SK-N-SH (cell line): ENCODE results near the gene EPHA6. TPM values are rescaled to one million over a fixed set of nuclear protein-coding genes. Genes with fewer than 3 reads are reported as not detected.

Experiments used
- CTCF ChIA-PET: fragments of 300-600, 350-600 bp; formaldehyde crosslinking; extraction: SDS; loops from one replicate; lab custom pipeline; 2021; lab: Yijun Ruan, JAX
- POLR2A ChIA-PET: fragments of 350-600 bp; sonication (Branson Sonifier 250); formaldehyde crosslinking; extraction: SDS; loops from one replicate; lab custom pipeline; 2020; ENCODE audit warnings: antibody characterized with exemption, inconsistent platforms; lab: Yijun Ruan, JAX
- DNase-seq: peaks from one replicate; pipeline ENCODE4 v3.0.0; 2012
- H2AFZ ChIP-seq: fragments of 200-600 bp; sonication (generic); 2 replicates; pipeline ENCODE4 v1.8.1; 2016; ENCODE audit warnings: antibody characterized with exemption, mild to moderate bottlenecking, low read depth
- H3F3A ChIP-seq: fragments of 200-600 bp; sonication (generic); replicated peaks from 2 replicates; pipeline ENCODE3; 2016; ENCODE audit warnings: antibody characterized with exemption, mild to moderate bottlenecking; ENCODE audit not compliant: insufficient read depth
- H3K27ac ChIP-seq, 2 experiments: fragments of 200-500 bp in 1 of 2; fragments of 200-600 bp in 1 of 2; sonication (Bioruptor generic) in 1 of 2; sonication (generic), shearing (Covaris generic) in 1 of 2; 2 replicates each; pipeline versions ENCODE4 v1.5.1 to v1.6.1; 2014 to 2016; ENCODE audit warnings: low read depth in 2 of 2, inconsistent platforms in 1 of 2, low read length in 1 of 2, mild to moderate bottlenecking in 1 of 2, mixed read lengths in 1 of 2
- H3K27me3 ChIP-seq: fragments of 200-600 bp; sonication (generic), shearing (Covaris generic); 2 replicates; pipeline ENCODE4 v1.6.1; 2016; ENCODE audit warnings: mixed run types; ENCODE audit not compliant: insufficient read depth
- H3K36me3 ChIP-seq, 2 experiments: fragments of 200-500 bp in 1 of 2; fragments of 200-600 bp in 1 of 2; sonication (Bioruptor generic) in 1 of 2; sonication (generic) in 1 of 2; replicated peaks in 1 of 2; 2 replicates each; pipeline versions ENCODE3 to v1.5.1; 2014 to 2016; ENCODE audit warnings: low read length in 1 of 2, mild to moderate bottlenecking in 1 of 2; ENCODE audit not compliant: insufficient read depth in 2 of 2, control insufficient read depth in 1 of 2
- H3K4me1 ChIP-seq, 2 experiments: fragments of 200-500 bp in 1 of 2; fragments of 200-600 bp in 1 of 2; sonication (Bioruptor generic) in 1 of 2; sonication (generic), shearing (Covaris generic) in 1 of 2; 2 replicates each; pipeline versions ENCODE4 v1.5.1 to v1.6.1; 2014 to 2016; ENCODE audit warnings: low read depth in 1 of 2, low read length in 1 of 2, mixed run types in 1 of 2; ENCODE audit not compliant: insufficient read depth in 2 of 2, control insufficient read depth in 1 of 2
- H3K4me2 ChIP-seq: fragments of 200-600 bp; sonication (generic), shearing (Covaris generic); 2 replicates; pipeline ENCODE4 v1.6.1; 2017; ENCODE audit warnings: mixed run types
- H3K4me3 ChIP-seq, 2 experiments: fragments of 200-500 bp in 1 of 2; fragments of 200-600 bp in 1 of 2; sonication (Bioruptor generic) in 1 of 2; sonication (generic), shearing (Covaris generic) in 1 of 2; 2 replicates each; pipeline versions ENCODE4 v1.5.1 to v1.8.1; 2014 to 2016; ENCODE audit warnings: low read depth in 2 of 2, inconsistent platforms in 1 of 2, low read length in 1 of 2, mild to moderate bottlenecking in 1 of 2, mixed read lengths in 1 of 2, moderate library complexity in 1 of 2
- H3K79me2 ChIP-seq: fragments of 200-600 bp; sonication (generic); 2 replicates; pipeline ENCODE4 v1.8.1; 2017; ENCODE audit warnings: mild to moderate bottlenecking; ENCODE audit not compliant: insufficient read depth
- H3K9ac ChIP-seq: fragments of 200-600 bp; sonication (generic); 2 replicates; pipeline ENCODE4 v1.6.1; 2017; ENCODE audit warnings: mixed run types
- H3K9me2 ChIP-seq: fragments of 200-600 bp; sonication (generic); 2 replicates; pipeline ENCODE4 v1.6.1; 2017; ENCODE audit warnings: mixed run types
- H3K9me3 ChIP-seq: fragments of 200-600 bp; sonication (generic); 2 replicates; pipeline ENCODE4 v1.6.1; 2017; ENCODE audit warnings: mixed run types, mild to moderate bottlenecking, moderate library complexity
- H4K20me1 ChIP-seq: fragments of 200-600 bp; sonication (generic); 2 replicates; pipeline ENCODE4 v1.6.1; 2017; ENCODE audit warnings: mild to moderate bottlenecking, mixed run types; ENCODE audit not compliant: insufficient read depth
- ELF1 ChIP-seq: IDR thresholded peaks from 2 replicates; pipeline ENCODE4 v1.4.0; 2012
- EP300 ChIP-seq, 2 experiments: IDR thresholded peaks; 2 replicates each; pipeline versions ENCODE4 v1.4.0 to v1.6.1; 2012; ENCODE audit warnings: borderline replicate concordance in 1 of 2, low read depth in 1 of 2, low read length in 1 of 2
- FOSL2 ChIP-seq: IDR thresholded peaks from 2 replicates; pipeline ENCODE4 v1.4.0; 2012; ENCODE audit warnings: low read depth, mild to moderate bottlenecking, moderate library complexity, borderline replicate concordance
- FOXJ3 ChIP-seq: sonication (generic); formaldehyde crosslinking; IDR thresholded peaks from 2 replicates; pipeline ENCODE4 v1.5.1; 2020; ENCODE audit warnings: mild to moderate bottlenecking, missing genetic modification reagents
- GATA2 ChIP-seq: sonication (generic); formaldehyde crosslinking; IDR thresholded peaks from 2 replicates; pipeline ENCODE4 v1.5.0; 2020; ENCODE audit warnings: mild to moderate bottlenecking, missing genetic modification reagents
- MEF2A ChIP-seq: IDR thresholded peaks from 2 replicates; pipeline ENCODE4 v1.4.0; 2012; ENCODE audit warnings: low read depth, borderline replicate concordance
- RAD21 ChIP-seq: IDR thresholded peaks from 2 replicates; pipeline ENCODE4 v1.6.1; 2012; ENCODE audit warnings: mild to moderate bottlenecking, low read length
- RXRA ChIP-seq: IDR thresholded peaks from 2 replicates; pipeline ENCODE4 v1.4.0; 2012; ENCODE audit warnings: low read depth, mild to moderate bottlenecking, borderline replicate concordance
- YY1 ChIP-seq: IDR thresholded peaks from 2 replicates; pipeline ENCODE4 v1.4.0; 2012; ENCODE audit warnings: low read depth, mild to moderate bottlenecking
- WGBS: methylation state at CpG from one replicate; pipeline ENCODE4 v1.1.6; 2017; ENCODE audit warnings: low lambda C conversion rate; 5-methylcytosine and 5-hydroxymethylcytosine counted together
- polyA plus RNA-seq, 3 experiments: library from polyadenylated mRNA; depleted of rRNA; stranded (reverse); fragments of >200 nt; gene quantifications; 2 replicates each; pipeline ENCODE4 v1.2.3, GENCODE V29; 2012
- TF ChIP-seq, protein P1 (sequence below): IDR thresholded peaks from 2 replicates; pipeline ENCODE4 v1.4.0; 2012; ENCODE audit warnings: low read depth, borderline replicate concordance
- TF ChIP-seq, protein P2 (sequence below): fragments of 150-350 bp; IDR thresholded peaks from 2 replicates; pipeline ENCODE4 v1.6.1; 2016; ENCODE audit warnings: mild to moderate bottlenecking, low read depth, low read length
- TF ChIP-seq, protein P3 (sequence below): IDR thresholded peaks from 2 replicates; pipeline ENCODE4; 2012
- TF ChIP-seq, protein P4 (sequence below): IDR thresholded peaks from 2 replicates; pipeline ENCODE4 v1.6.1; 2012; ENCODE audit warnings: mild to moderate bottlenecking, low read depth, low read length, moderate library complexity
- TF ChIP-seq, protein P5 (sequence below): IDR thresholded peaks from 2 replicates; pipeline ENCODE4 v1.4.0; 2012; ENCODE audit warnings: low read depth

EPHA6 gene
- polyA plus RNA-seq, 1 of the 3 experiments (the other 2 are of a cell fraction), result not detected

DNA sequence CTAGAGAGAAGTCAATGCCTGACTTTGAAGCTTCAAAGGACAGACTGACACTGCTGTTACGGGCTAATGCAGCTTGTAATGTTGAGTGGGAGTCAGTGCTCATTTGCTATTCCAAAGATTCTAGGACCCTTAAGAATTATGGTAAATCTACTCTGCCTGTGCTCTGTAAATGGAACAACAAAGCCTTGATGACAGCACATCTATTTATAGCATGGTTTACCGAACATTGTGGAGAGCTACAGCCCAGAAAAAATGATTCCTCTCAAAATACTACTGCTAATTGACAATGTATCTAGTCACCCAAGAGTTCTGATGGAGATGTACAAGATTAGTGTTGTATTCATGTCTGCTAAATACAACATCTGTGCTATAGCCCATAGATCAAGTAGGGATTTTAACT is 262.3 kb downstream of the EPHA6 start:
- H2AFZ ChIP-seq, result no peak overlapping the region
- 4% methylated on average over 2 of the region's 2 CpGs for WGBS
- POLR2A ChIA-PET, result no interaction called here

More for the DNA sequence above, 262.3 kb downstream of the EPHA6 start:
- Histone ChIP-seq H3K79me2 (no peaks in the 10 kb centered on the region), H3K9me3 (no peaks in the 10 kb centered on the region), H3K9ac (no peak overlapping the region), H3K27ac (no peak overlapping the region), H3K27me3 (no peaks in the 10 kb centered on the region), H3K4me2 (no peak overlapping the region), H3K4me3 (no peak overlapping the region), H3K9me2 (no peaks in the 10 kb centered on the region), H3K4me1 (no peaks in the 10 kb centered on the region), H3K36me3 (no peaks in the 10 kb centered on the region), H3F3A (no peaks in the 10 kb centered on the region), H4K20me1 (no peaks in the 10 kb centered on the region)
- no peak for DNase-seq
- TF ChIP-seq, protein P1, sequence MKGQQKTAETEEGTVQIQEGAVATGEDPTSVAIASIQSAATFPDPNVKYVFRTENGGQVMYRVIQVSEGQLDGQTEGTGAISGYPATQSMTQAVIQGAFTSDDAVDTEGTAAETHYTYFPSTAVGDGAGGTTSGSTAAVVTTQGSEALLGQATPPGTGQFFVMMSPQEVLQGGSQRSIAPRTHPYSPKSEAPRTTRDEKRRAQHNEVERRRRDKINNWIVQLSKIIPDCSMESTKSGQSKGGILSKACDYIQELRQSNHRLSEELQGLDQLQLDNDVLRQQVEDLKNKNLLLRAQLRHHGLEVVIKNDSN, result no peak
- TF ChIP-seq, protein P2, sequence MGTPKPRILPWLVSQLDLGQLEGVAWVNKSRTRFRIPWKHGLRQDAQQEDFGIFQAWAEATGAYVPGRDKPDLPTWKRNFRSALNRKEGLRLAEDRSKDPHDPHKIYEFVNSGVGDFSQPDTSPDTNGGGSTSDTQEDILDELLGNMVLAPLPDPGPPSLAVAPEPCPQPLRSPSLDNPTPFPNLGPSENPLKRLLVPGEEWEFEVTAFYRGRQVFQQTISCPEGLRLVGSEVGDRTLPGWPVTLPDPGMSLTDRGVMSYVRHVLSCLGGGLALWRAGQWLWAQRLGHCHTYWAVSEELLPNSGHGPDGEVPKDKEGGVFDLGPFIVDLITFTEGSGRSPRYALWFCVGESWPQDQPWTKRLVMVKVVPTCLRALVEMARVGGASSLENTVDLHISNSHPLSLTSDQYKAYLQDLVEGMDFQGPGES, result no peak
- no peak for TF ChIP-seq RAD21
- no peak for TF ChIP-seq FOXJ3 (CRISPR knock-in tag)
- no peak for TF ChIP-seq FOSL2
- no peak for TF ChIP-seq ELF1
- no peak for TF ChIP-seq YY1
- no peak for TF ChIP-seq GATA2 (CRISPR knock-in tag)
- TF ChIP-seq, protein P3, sequence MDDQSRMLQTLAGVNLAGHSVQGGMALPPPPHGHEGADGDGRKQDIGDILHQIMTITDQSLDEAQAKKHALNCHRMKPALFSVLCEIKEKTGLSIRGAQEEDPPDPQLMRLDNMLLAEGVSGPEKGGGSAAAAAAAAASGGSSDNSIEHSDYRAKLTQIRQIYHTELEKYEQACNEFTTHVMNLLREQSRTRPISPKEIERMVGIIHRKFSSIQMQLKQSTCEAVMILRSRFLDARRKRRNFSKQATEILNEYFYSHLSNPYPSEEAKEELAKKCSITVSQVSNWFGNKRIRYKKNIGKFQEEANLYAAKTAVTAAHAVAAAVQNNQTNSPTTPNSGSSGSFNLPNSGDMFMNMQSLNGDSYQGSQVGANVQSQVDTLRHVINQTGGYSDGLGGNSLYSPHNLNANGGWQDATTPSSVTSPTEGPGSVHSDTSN, result no peak
- TF ChIP-seq MEF2A, result no peak
- TF ChIP-seq EP300 (IDR thresholded peaks at IDR 0.05; ENCODE audit: borderline replicate concordance in 1 of 2, low read depth in 1 of 2, low read length in 1 of 2), result no peak
- TF ChIP-seq, protein P4, sequence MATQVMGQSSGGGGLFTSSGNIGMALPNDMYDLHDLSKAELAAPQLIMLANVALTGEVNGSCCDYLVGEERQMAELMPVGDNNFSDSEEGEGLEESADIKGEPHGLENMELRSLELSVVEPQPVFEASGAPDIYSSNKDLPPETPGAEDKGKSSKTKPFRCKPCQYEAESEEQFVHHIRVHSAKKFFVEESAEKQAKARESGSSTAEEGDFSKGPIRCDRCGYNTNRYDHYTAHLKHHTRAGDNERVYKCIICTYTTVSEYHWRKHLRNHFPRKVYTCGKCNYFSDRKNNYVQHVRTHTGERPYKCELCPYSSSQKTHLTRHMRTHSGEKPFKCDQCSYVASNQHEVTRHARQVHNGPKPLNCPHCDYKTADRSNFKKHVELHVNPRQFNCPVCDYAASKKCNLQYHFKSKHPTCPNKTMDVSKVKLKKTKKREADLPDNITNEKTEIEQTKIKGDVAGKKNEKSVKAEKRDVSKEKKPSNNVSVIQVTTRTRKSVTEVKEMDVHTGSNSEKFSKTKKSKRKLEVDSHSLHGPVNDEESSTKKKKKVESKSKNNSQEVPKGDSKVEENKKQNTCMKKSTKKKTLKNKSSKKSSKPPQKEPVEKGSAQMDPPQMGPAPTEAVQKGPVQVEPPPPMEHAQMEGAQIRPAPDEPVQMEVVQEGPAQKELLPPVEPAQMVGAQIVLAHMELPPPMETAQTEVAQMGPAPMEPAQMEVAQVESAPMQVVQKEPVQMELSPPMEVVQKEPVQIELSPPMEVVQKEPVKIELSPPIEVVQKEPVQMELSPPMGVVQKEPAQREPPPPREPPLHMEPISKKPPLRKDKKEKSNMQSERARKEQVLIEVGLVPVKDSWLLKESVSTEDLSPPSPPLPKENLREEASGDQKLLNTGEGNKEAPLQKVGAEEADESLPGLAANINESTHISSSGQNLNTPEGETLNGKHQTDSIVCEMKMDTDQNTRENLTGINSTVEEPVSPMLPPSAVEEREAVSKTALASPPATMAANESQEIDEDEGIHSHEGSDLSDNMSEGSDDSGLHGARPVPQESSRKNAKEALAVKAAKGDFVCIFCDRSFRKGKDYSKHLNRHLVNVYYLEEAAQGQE, result no peak
- no peak for TF ChIP-seq RXRA
- TF ChIP-seq, protein P5, sequence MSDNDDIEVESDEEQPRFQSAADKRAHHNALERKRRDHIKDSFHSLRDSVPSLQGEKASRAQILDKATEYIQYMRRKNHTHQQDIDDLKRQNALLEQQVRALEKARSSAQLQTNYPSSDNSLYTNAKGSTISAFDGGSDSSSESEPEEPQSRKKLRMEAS, result no peak
- CTCF ChIA-PET, result interaction anchor here (1.2 kb wide), 1 partner anchor 9 kb away, joined by 3 read pairs; no protein-coding TSS in a partner anchor
